ENCODE data around the gene OXLD1.

DNA sequence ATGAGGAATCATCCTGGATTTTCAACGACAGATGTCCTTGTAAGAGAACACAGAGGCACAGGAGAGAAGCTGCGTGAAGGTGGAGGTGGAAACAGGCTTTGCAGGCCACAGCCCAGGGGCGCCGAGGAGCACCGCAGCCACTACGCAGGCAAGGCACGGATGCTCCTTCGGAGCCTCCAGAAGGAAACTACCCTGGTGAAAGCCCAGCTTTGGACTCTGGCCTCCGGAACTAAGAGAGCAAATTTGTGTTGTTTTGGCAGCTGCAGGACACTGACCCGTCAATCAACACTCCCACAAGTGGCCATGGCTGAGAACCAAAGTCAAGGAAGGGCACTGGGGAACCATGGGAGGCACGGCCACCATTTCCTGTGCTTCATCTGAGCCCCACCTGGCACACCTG lies 13.7 kb upstream of the OXLD1 start:
- no peak for TF ChIP-seq EZH2 (IDR thresholded peaks at IDR 0.05; ENCODE audit: low read length, unreplicated experiment)
- no peak for TF ChIP-seq CTCF (conservative IDR thresholded peaks at IDR 0.05; ENCODE audit: low read depth, low read length)
- TF ChIP-seq EZH2phosphoT487 (IDR thresholded peaks at IDR 0.05; ENCODE audit: borderline replicate concordance, low read length), result no peak

All from PC-3 (cell line).